HEK293 (cell line): Measurements from ENCODE around the gene RNF145.
"Not testable (repeated sequence)": the region's sequence is repeated elsewhere in the genome, so short reads cannot be mapped to it uniquely, and the experiment has no call there.

Experiments used
- CTCF ChIA-PET: fragments of 350-600 bp; formaldehyde crosslinking; extraction: SDS; loops from one replicate; lab custom pipeline; 2021; ENCODE audit warnings: antibody characterized with exemption; lab: Yijun Ruan, JAX
- POLR2A ChIA-PET: fragments of 300-600 bp; formaldehyde crosslinking; extraction: SDS; loops from one replicate; lab custom pipeline; 2020; ENCODE audit warnings: antibody characterized with exemption, inconsistent platforms; lab: Yijun Ruan, JAX
- H3K27ac ChIP-seq: fragments of 200-500 bp; sonication (Bioruptor generic); 2 replicates; pipeline ENCODE4 v1.5.1; 2014; ENCODE audit warnings: low read depth, low read length, control low read depth, inconsistent platforms; ENCODE audit errors: extremely low read depth
- H3K36me3 ChIP-seq, 2 experiments: fragments of 200-500 bp in 1 of 2; sonication (Bioruptor generic) in 1 of 2; 1 replicate in 1 of 2; 2 replicates in 1 of 2; pipeline ENCODE4 v1.5.1; 2014 to 2017; ENCODE audit warnings: inconsistent platforms in 2 of 2, low read length in 2 of 2; ENCODE audit not compliant: control insufficient read depth in 2 of 2, insufficient read depth in 1 of 2
- H3K4me1 ChIP-seq: fragments of 200-500 bp; sonication (Bioruptor generic); 2 replicates; pipeline ENCODE4 v1.5.1; 2014; ENCODE audit warnings: mild to moderate bottlenecking, low read length, inconsistent platforms; ENCODE audit not compliant: control insufficient read depth, insufficient read depth
- H3K4me3 ChIP-seq: 2 replicates; pipeline ENCODE4 v1.5.1; 2011; ENCODE audit warnings: low read depth, mild to moderate bottlenecking, control low read depth, low read length, moderate library complexity
- H3K9me3 ChIP-seq: fragments of 200-500 bp; sonication (Bioruptor generic); 2 replicates; pipeline ENCODE4 v1.5.1; 2014; ENCODE audit warnings: low read depth, low read length, inconsistent platforms; ENCODE audit not compliant: control insufficient read depth, insufficient read depth
- AEBP2 ChIP-seq: fragments of 450-650 bp; formaldehyde crosslinking; IDR thresholded peaks from 2 replicates; pipeline ENCODE4 v1.5.1; 2016; ENCODE audit warnings: missing biosample characterization, missing genetic modification characterization, borderline replicate concordance
- BCL11B ChIP-seq: fragments of 450-650 bp; formaldehyde crosslinking; IDR thresholded peaks from 2 replicates; pipeline ENCODE4 v1.5.1; 2016; ENCODE audit warnings: low read depth, missing biosample characterization, missing genetic modification characterization
- KLF7 ChIP-seq: fragments of 450-650 bp; formaldehyde crosslinking; IDR thresholded peaks from 2 replicates; pipeline ENCODE4 v1.5.1; 2016; ENCODE audit warnings: missing biosample characterization, missing genetic modification characterization, borderline replicate concordance
- KLF8 ChIP-seq: fragments of 450-650 bp; formaldehyde crosslinking; IDR thresholded peaks from 2 replicates; pipeline ENCODE4 v1.5.1; 2016; ENCODE audit warnings: missing biosample characterization, missing genetic modification characterization
- OVOL3 ChIP-seq: fragments of 450-650 bp; formaldehyde crosslinking; IDR thresholded peaks from 2 replicates; pipeline ENCODE4 v1.5.1; 2016; ENCODE audit warnings: missing biosample characterization, missing genetic modification characterization
- PRDM1 ChIP-seq: fragments of 450-650 bp; formaldehyde crosslinking; IDR thresholded peaks from 2 replicates; pipeline ENCODE4; 2016; ENCODE audit warnings: missing biosample characterization, missing genetic modification characterization
- REPIN1 ChIP-seq: fragments of 450-650 bp; formaldehyde crosslinking; IDR thresholded peaks from 2 replicates; pipeline ENCODE4 v1.5.1; 2017; ENCODE audit warnings: missing biosample characterization, missing genetic modification characterization, low read depth
- ZBTB20 ChIP-seq: fragments of 450-650 bp; formaldehyde crosslinking; IDR thresholded peaks from 2 replicates; pipeline ENCODE4 v1.5.1; 2016; ENCODE audit warnings: missing biosample characterization, missing genetic modification characterization
- ZBTB8A ChIP-seq: fragments of 450-650 bp; formaldehyde crosslinking; IDR thresholded peaks from 2 replicates; pipeline ENCODE4 v1.5.1; 2016; ENCODE audit warnings: missing biosample characterization, missing genetic modification characterization
- ZNF10 ChIP-seq: fragments of 450-650 bp; formaldehyde crosslinking; IDR thresholded peaks from 2 replicates; pipeline ENCODE4 v1.5.1; 2017; ENCODE audit warnings: missing biosample characterization, missing genetic modification characterization
- ZNF146 ChIP-seq: fragments of 450-650 bp; formaldehyde crosslinking; IDR thresholded peaks from 2 replicates; pipeline ENCODE4 v1.5.1; 2016; ENCODE audit warnings: missing biosample characterization, missing genetic modification characterization
- ZNF16 ChIP-seq: fragments of 450-650 bp; formaldehyde crosslinking; IDR thresholded peaks from 2 replicates; pipeline ENCODE4 v1.5.1; 2016; ENCODE audit warnings: low read depth, missing biosample characterization, missing genetic modification characterization
- ZNF202 ChIP-seq: fragments of 450-650 bp; formaldehyde crosslinking; IDR thresholded peaks from 2 replicates; pipeline ENCODE4 v1.5.1; 2016; ENCODE audit warnings: missing biosample characterization, missing genetic modification characterization, borderline replicate concordance
- ZNF280D ChIP-seq: fragments of 450-650 bp; formaldehyde crosslinking; IDR thresholded peaks from 2 replicates; pipeline ENCODE4 v1.5.1; 2016; ENCODE audit warnings: missing biosample characterization, missing genetic modification characterization
- ZNF302 ChIP-seq: fragments of 450-650 bp; formaldehyde crosslinking; IDR thresholded peaks from 2 replicates; pipeline ENCODE4 v1.5.1; 2016; ENCODE audit warnings: missing biosample characterization, missing genetic modification characterization, low read depth
- ZNF423 ChIP-seq: fragments of 450-650 bp; formaldehyde crosslinking; IDR thresholded peaks from 2 replicates; pipeline ENCODE4 v1.5.1; 2016; ENCODE audit warnings: missing biosample characterization, missing genetic modification characterization
- ZNF585B ChIP-seq: fragments of 450-650 bp; formaldehyde crosslinking; IDR thresholded peaks from 2 replicates; pipeline ENCODE4 v1.5.1; 2016; ENCODE audit warnings: missing biosample characterization, missing genetic modification characterization
- ZNF670 ChIP-seq: fragments of 450-650 bp; formaldehyde crosslinking; IDR thresholded peaks from 2 replicates; pipeline ENCODE4 v1.5.1; 2016; ENCODE audit warnings: missing biosample characterization, missing genetic modification characterization, low read depth
- ZNF768 ChIP-seq: fragments of 450-650 bp; formaldehyde crosslinking; IDR thresholded peaks from 2 replicates; pipeline ENCODE4 v1.5.1; 2018; ENCODE audit warnings: missing biosample characterization, mild to moderate bottlenecking, missing genetic modification characterization
- ZNF777 ChIP-seq: fragments of 450-650 bp; formaldehyde crosslinking; IDR thresholded peaks from 2 replicates; pipeline ENCODE4 v1.5.1; 2017; ENCODE audit warnings: missing biosample characterization, missing genetic modification characterization, borderline replicate concordance
- TF ChIP-seq, protein P1 (sequence below): fragments of 450-650 bp; formaldehyde crosslinking; IDR thresholded peaks from 2 replicates; pipeline ENCODE4 v1.5.1; 2016; ENCODE audit warnings: missing biosample characterization, missing genetic modification characterization
- TF ChIP-seq, protein P2 (sequence below): fragments of 450-650 bp; formaldehyde crosslinking; IDR thresholded peaks from 2 replicates; pipeline ENCODE4 v1.5.1; 2016; ENCODE audit warnings: missing biosample characterization, missing genetic modification characterization

RNF145 gene

GRCh38 chr5:159146839-159147238 lies 62.5 kb downstream of the RNF145 start:
- TF ChIP-seq, protein P1, sequence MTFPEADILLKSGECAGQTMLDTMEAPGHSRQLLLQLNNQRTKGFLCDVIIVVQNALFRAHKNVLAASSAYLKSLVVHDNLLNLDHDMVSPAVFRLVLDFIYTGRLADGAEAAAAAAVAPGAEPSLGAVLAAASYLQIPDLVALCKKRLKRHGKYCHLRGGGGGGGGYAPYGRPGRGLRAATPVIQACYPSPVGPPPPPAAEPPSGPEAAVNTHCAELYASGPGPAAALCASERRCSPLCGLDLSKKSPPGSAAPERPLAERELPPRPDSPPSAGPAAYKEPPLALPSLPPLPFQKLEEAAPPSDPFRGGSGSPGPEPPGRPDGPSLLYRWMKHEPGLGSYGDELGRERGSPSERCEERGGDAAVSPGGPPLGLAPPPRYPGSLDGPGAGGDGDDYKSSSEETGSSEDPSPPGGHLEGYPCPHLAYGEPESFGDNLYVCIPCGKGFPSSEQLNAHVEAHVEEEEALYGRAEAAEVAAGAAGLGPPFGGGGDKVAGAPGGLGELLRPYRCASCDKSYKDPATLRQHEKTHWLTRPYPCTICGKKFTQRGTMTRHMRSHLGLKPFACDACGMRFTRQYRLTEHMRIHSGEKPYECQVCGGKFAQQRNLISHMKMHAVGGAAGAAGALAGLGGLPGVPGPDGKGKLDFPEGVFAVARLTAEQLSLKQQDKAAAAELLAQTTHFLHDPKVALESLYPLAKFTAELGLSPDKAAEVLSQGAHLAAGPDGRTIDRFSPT (tag by site-specific recombination) = no peak
- TF ChIP-seq ZNF768 (tag by site-specific recombination) = no peak
- TF ChIP-seq ZNF202 (tag by site-specific recombination) = no peak
- no peak for TF ChIP-seq REPIN1 (tag by site-specific recombination)
- TF ChIP-seq ZNF16 (tag by site-specific recombination) = no peak
- TF ChIP-seq ZNF10 = no peak
- TF ChIP-seq ZNF302 (tag by site-specific recombination) = no peak
- TF ChIP-seq KLF7 (tag by site-specific recombination) = no peak
- TF ChIP-seq ZBTB8A (tag by site-specific recombination) = no peak
- no peak for TF ChIP-seq BCL11B (tag by site-specific recombination)
- TF ChIP-seq KLF8 (tag by site-specific recombination) = no peak
- TF ChIP-seq ZNF670 (tag by site-specific recombination) = no peak
- no peak for TF ChIP-seq PRDM1 (tag by site-specific recombination)
- no peak for TF ChIP-seq ZNF585B (tag by site-specific recombination)
- TF ChIP-seq ZNF423 (tag by site-specific recombination) = no peak
- TF ChIP-seq ZNF777 = no peak
- no peak for TF ChIP-seq ZBTB20 (tag by site-specific recombination)
- no peak for TF ChIP-seq OVOL3 (tag by site-specific recombination)
- TF ChIP-seq AEBP2 = no peak
- H3K4me3 ChIP-seq = no peak overlapping the region
- CTCF ChIA-PET = interaction anchor here (0.8 to 1.7 kb wide), 3 partner anchors 10 to 539 kb away, joined by 3 to 8 read pairs (median 3); no protein-coding TSS in a partner anchor
- POLR2A ChIA-PET = no interaction called here
- no peaks in the 10 kb centered on the region for H3K9me3 ChIP-seq
- H3K4me1 ChIP-seq = no peaks in the 10 kb centered on the region
- H3K36me3 ChIP-seq = no peaks in the 10 kb centered on the region
- no peak overlapping the region for H3K27ac ChIP-seq

DNA sequence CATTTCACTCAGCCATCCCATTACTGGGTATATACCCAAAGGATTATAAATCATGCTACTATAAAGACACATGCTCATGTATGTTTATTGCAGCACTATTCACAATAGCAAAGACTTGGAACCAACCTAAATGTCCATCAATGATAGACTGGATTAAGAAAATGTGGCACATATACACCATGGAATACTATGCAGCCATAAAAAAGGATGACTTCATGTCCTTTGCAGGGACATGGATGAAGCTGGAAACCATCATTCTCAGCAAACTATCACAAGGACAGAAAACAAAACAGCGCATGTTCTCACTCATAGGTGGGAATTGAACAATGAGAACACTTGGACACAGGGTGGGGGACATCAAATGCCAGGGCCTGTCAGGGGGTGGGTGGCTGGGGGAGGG lies 64.2 kb downstream of the RNF145 start:
- H3K9me3 ChIP-seq, H3K4me1 ChIP-seq, POLR2A ChIA-PET, H3K4me3 ChIP-seq, CTCF ChIA-PET, H3K36me3 ChIP-seq, H3K27ac ChIP-seq: not testable (repeated sequence)
- peak; percentile 90 for TF ChIP-seq ZNF146 (tag by site-specific recombination)
- TF ChIP-seq, protein P2, sequence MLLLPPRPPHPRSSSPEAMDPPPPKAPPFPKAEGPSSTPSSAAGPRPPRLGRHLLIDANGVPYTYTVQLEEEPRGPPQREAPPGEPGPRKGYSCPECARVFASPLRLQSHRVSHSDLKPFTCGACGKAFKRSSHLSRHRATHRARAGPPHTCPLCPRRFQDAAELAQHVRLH (tag by site-specific recombination) = 0 out of 2 replicates have a peak, but pooled peaks have one; percentile 13
- peak; percentile 50; the same call in 1 of the 2 replicates for TF ChIP-seq ZNF280D (tag by site-specific recombination)
